Measurements from ENCODE around the gene KLC4. TPM values are rescaled to one million over a fixed set of nuclear protein-coding genes. Genes with fewer than 3 reads are reported as not detected.

KLC4 gene
- total RNA-seq, 4 donors from 2014 or later, result 18.0 to 43.4 (median 30.2) TPM

- H3K4me1 ChIP-seq, result peaks cover 0 to 70% (median 46%) of the 10 kb centered on the region in 3 donors
- ATAC-seq, result no peak
- H3K27me3 ChIP-seq, result no peaks in the 10 kb centered on the region
- H3K9me3 ChIP-seq, result no peaks in the 10 kb centered on the region
- 75 to 89% methylated on average over 1 to 2 of the region's 2 CpGs for WGBS, 2 donors (ENCODE audit: low coverage in 1 of 2)
- no peak overlapping the region for H3K4me3 ChIP-seq
- peaks cover 0 to 52% of the 10 kb centered on the region in 2 donors for H3K36me3 ChIP-seq
- H3K27ac ChIP-seq, result no peak overlapping the region
- no peak for TF ChIP-seq POLR2AphosphoS5 (IDR thresholded peaks at IDR 0.05)
- TF ChIP-seq EP300 (IDR thresholded peaks at IDR 0.05), result no peak
- TF ChIP-seq, protein P1, sequence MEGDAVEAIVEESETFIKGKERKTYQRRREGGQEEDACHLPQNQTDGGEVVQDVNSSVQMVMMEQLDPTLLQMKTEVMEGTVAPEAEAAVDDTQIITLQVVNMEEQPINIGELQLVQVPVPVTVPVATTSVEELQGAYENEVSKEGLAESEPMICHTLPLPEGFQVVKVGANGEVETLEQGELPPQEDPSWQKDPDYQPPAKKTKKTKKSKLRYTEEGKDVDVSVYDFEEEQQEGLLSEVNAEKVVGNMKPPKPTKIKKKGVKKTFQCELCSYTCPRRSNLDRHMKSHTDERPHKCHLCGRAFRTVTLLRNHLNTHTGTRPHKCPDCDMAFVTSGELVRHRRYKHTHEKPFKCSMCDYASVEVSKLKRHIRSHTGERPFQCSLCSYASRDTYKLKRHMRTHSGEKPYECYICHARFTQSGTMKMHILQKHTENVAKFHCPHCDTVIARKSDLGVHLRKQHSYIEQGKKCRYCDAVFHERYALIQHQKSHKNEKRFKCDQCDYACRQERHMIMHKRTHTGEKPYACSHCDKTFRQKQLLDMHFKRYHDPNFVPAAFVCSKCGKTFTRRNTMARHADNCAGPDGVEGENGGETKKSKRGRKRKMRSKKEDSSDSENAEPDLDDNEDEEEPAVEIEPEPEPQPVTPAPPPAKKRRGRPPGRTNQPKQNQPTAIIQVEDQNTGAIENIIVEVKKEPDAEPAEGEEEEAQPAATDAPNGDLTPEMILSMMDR (IDR thresholded peaks at IDR 0.05), result no peak
- TF ChIP-seq POLR2A (IDR thresholded peaks at IDR 0.05), result no peak
Measured at GRCh38 chr6:43019152-43019551, 40.3 kb upstream of the KLC4 start.

GRCh38 chr6:43020052-43020705 is 39.3 kb upstream of the KLC4 start:
- H3K27me3 ChIP-seq, result no peaks in the 10 kb centered on the region
- peaks cover 0 to 69% (median 43%) of the 10 kb centered on the region in 3 donors for H3K4me1 ChIP-seq
- no peak overlapping the region for H3K4me3 ChIP-seq
- H3K36me3 ChIP-seq, result peaks cover 0 to 63% of the 10 kb centered on the region in 2 donors
- TF ChIP-seq EP300 (IDR thresholded peaks at IDR 0.05), result no peak
- no peak for TF ChIP-seq POLR2AphosphoS5 (IDR thresholded peaks at IDR 0.05)
- TF ChIP-seq, protein P1 (IDR thresholded peaks at IDR 0.05), result no peak
- TF ChIP-seq POLR2A (IDR thresholded peaks at IDR 0.05), result no peak
- no peaks in the 10 kb centered on the region for H3K9me3 ChIP-seq
- ATAC-seq, result no peak
- WGBS, 2 donors (ENCODE audit: low coverage in 1 of 2), result 80 to 87% methylated on average over 1 to 3 of the region's 3 CpGs
- H3K27ac ChIP-seq, result peak overlapping the region in 3 of 4 donors; percentile 90 to 94 (median 91)

- Histone ChIP-seq H3K4me3 (peak overlapping the region; percentile 63 to 86), H3K27ac (peak overlapping the region; percentile 34 to 94 (median 90)), H3K4me1 (peaks cover 0 to 62% (median 37%) of the 10 kb centered on the region in 3 donors), H3K36me3 (peaks cover 0 to 69% of the 10 kb centered on the region in 2 donors), H3K27me3 (no peaks in the 10 kb centered on the region), H3K9me3 (no peaks in the 10 kb centered on the region)
- ATAC-seq, result no peak
- TF ChIP-seq POLR2A (IDR thresholded peaks at IDR 0.05) (no peak), POLR2AphosphoS5 (IDR thresholded peaks at IDR 0.05) (no peak), EP300 (IDR thresholded peaks at IDR 0.05) (no peak)
- TF ChIP-seq, protein P1 (IDR thresholded peaks at IDR 0.05), result no peak
- 40% methylated on average over 1 of the region's 5 CpGs; no CpG with 5 or more reads in 1 of the 2 donors for WGBS, 2 donors (ENCODE audit: low coverage in 1 of 2)
Measured at GRCh38 chr6:43020847-43021246, 38.6 kb upstream of the KLC4 start.

- 0% methylated on average over 6 to 17 of the region's 56 CpGs for WGBS, 2 donors (ENCODE audit: low coverage in 1 of 2)
- H3K27me3 ChIP-seq, result no peaks in the 10 kb centered on the region
- H3K4me3 ChIP-seq, result peak within 1 kb of the TSS; percentile 63 to 86
- peak; percentile 86 for TF ChIP-seq POLR2AphosphoS5 (IDR thresholded peaks at IDR 0.05)
- TF ChIP-seq POLR2A (IDR thresholded peaks at IDR 0.05), result peak; percentile 43 to 49
- TF ChIP-seq EP300 (IDR thresholded peaks at IDR 0.05), result no peak
- TF ChIP-seq, protein P1 (IDR thresholded peaks at IDR 0.05), result no peak
- ATAC-seq, result peak; percentile 92
- H3K4me1 ChIP-seq, result peaks cover 0 to 56% (median 31%) of the 10 kb centered on the region in 3 donors
- peaks cover 0 to 75% of the 10 kb centered on the region in 2 donors for H3K36me3 ChIP-seq
- no peaks in the 10 kb centered on the region for H3K9me3 ChIP-seq
- H3K27ac ChIP-seq, result peak within 1 kb of the TSS; percentile 34 to 94 (median 90)
Measured at GRCh38 chr6:43021270-43022047, 38.0 kb upstream of the KLC4 start, which contains the start of gene RRP36. RRP36 (plus strand) TSS chr6:43021623; CDS start chr6:43021655, 32 bp downstream.

All from gastroesophageal sphincter (tissue), 4 donors.